Smooth muscle cell (in vitro differentiated cells): Measurements from ENCODE around the gene DENND6B. TPM values are rescaled to one million over a fixed set of nuclear protein-coding genes. Genes with fewer than 3 reads are reported as not detected.
A peak's percentile ranks its signal among the peaks of the same experiment; 100 is the strongest.
"Not testable (repeated sequence)": the region's sequence is repeated elsewhere in the genome, so short reads cannot be mapped to it uniquely, and the experiment has no call there.

ENCODE experiments used
- DNase-seq: peaks from one replicate; lab custom pipeline; 2025; ENCODE audit not compliant: unreplicated experiment; lab: John Stamatoyannopoulos, UW
- H2AFZ ChIP-seq: fragments of 200-600 bp; sonication (generic); 2 replicates; pipeline ENCODE4 v1.6.0; 2016; ENCODE audit warnings: antibody characterized with exemption, low read depth, mild to moderate bottlenecking
- H3F3A ChIP-seq: fragments of 200-600 bp; sonication (generic); 2 replicates; pipeline ENCODE4 v1.6.0; 2017; ENCODE audit warnings: antibody characterized with exemption, low read depth
- H3K27ac ChIP-seq: fragments of 200-600 bp; sonication (generic); 2 replicates; pipeline ENCODE4 v1.5.1; 2016; ENCODE audit warnings: low read depth, mild to moderate bottlenecking
- H3K27me3 ChIP-seq: fragments of 200-600 bp; sonication (generic); 2 replicates; pipeline ENCODE4 v1.6.1; 2016; ENCODE audit warnings: low read depth, mild to moderate bottlenecking
- H3K36me3 ChIP-seq: fragments of 200-600 bp; sonication (generic); 2 replicates; pipeline ENCODE4 v1.5.1; 2016; ENCODE audit warnings: low read depth
- H3K4me1 ChIP-seq: fragments of 200-600 bp; sonication (generic); 2 replicates; pipeline ENCODE4 v1.5.1; 2016; ENCODE audit warnings: low read depth
- H3K4me2 ChIP-seq: fragments of 200-600 bp; sonication (generic); 2 replicates; pipeline ENCODE4 v1.6.0; 2016; ENCODE audit warnings: mild to moderate bottlenecking
- H3K4me3 ChIP-seq: fragments of 200-600 bp; sonication (generic); 2 replicates; pipeline ENCODE4 v1.5.1; 2016; ENCODE audit warnings: mild to moderate bottlenecking
- H3K79me2 ChIP-seq: fragments of 200-600 bp; sonication (generic); 2 replicates; pipeline ENCODE4 v1.6.0; 2016; ENCODE audit warnings: low read depth, mild to moderate bottlenecking
- H3K9ac ChIP-seq: fragments of 200-600 bp; sonication (generic); 2 replicates; pipeline ENCODE4 v1.6.0; 2016; ENCODE audit warnings: low read depth
- H3K9me3 ChIP-seq: fragments of 200-600 bp; sonication (generic); replicated peaks from 2 replicates; pipeline ENCODE4 v1.5.1; 2016; ENCODE audit warnings: low read depth
- H4K20me1 ChIP-seq: fragments of 200-600 bp; sonication (generic); 2 replicates; pipeline ENCODE4 v1.6.0; 2016; ENCODE audit warnings: low read depth
- CTCF ChIP-seq: fragments of 200-600 bp; sonication (generic); IDR thresholded peaks from 2 replicates; pipeline ENCODE4 v1.5.1; 2017; ENCODE audit warnings: borderline replicate concordance, mild to moderate bottlenecking, antibody characterized with exemption; ENCODE audit not compliant: insufficient read depth, poor library complexity, severe bottlenecking
- WGBS: methylation state at CpG from one replicate; pipeline ENCODE4 v1.1.7; 2016; ENCODE audit warnings: low lambda C conversion rate; 5-methylcytosine and 5-hydroxymethylcytosine counted together
- polyA plus RNA-seq: library from polyadenylated mRNA; unstranded; fragments of >200 nt; fragmentation: Nextera tagmentation; extraction: Ambion mirVana; gene quantifications from 2 replicates; pipeline ENCODE4 v1.2.1, GENCODE V29; 2016
- total RNA-seq: library from RNA; depleted of rRNA; stranded (reverse); fragments of >200 nt; gene quantifications from 2 replicates; pipeline ENCODE4 v1.2.3, GENCODE V29; 2014

The DENND6B gene
- total and polyA plus RNA-seq, 2 experiments from 2014 or later: 3.1 to 7.8 TPM

GRCh38 chr22:50275181-50276055, 51.4 kb downstream of the DENND6B start:
- no peaks in the 10 kb centered on the region for H3K27me3 ChIP-seq

GRCh38 chr22:50274771-50275170, 52.0 kb downstream of the DENND6B start:
- H3K9ac ChIP-seq: no peak overlapping the region
- no peaks in the 10 kb centered on the region for H3K36me3 ChIP-seq
- 93% methylated on average over 7 of the region's 7 CpGs for WGBS

More at GRCh38 chr22:50275181-50276055, 51.4 kb downstream of the DENND6B start:
- Histone ChIP-seq H3K9ac (no peak overlapping the region), H2AFZ (no peak overlapping the region), H3K36me3 (no peaks in the 10 kb centered on the region), H3K9me3 (no peaks in the 10 kb centered on the region), H3K79me2 (no peaks in the 10 kb centered on the region), H4K20me1 (peaks cover 89% of the 10 kb centered on the region), H3K4me2 (no peak overlapping the region), H3F3A (peaks cover 18% of the 10 kb centered on the region), H3K4me3 (no peak overlapping the region), H3K27ac (no peak overlapping the region), H3K4me1 (peaks cover 22% of the 10 kb centered on the region)
- WGBS: 97% methylated on average over 39 of the region's 43 CpGs
- no peak for TF ChIP-seq CTCF
- no peak for DNase-seq

GRCh38 chr22:50274311-50274710, 52.5 kb downstream of the DENND6B start:
- peaks cover 23% of the 10 kb centered on the region for H3K4me1 ChIP-seq
- H2AFZ ChIP-seq: no peak overlapping the region
- H3K79me2 ChIP-seq: no peaks in the 10 kb centered on the region
- no peak overlapping the region for H3K4me2 ChIP-seq
- peak; percentile 26 for TF ChIP-seq CTCF
- H3K27ac ChIP-seq: no peak overlapping the region
- no peaks in the 10 kb centered on the region for H3K27me3 ChIP-seq
- H3K9ac ChIP-seq: no peak overlapping the region
- 88% methylated on average over 3 of the region's 7 CpGs for WGBS
- no peaks in the 10 kb centered on the region for H3K9me3 ChIP-seq
- peaks cover 78% of the 10 kb centered on the region for H4K20me1 ChIP-seq
- H3K4me3 ChIP-seq: no peak overlapping the region
- no peak for DNase-seq
- peaks cover 18% of the 10 kb centered on the region for H3F3A ChIP-seq
- no peaks in the 10 kb centered on the region for H3K36me3 ChIP-seq

More at GRCh38 chr22:50274771-50275170, 52.0 kb downstream of the DENND6B start:
- H3K4me3 ChIP-seq: no peak overlapping the region
- no peaks in the 10 kb centered on the region for H3K79me2 ChIP-seq
- peaks cover 23% of the 10 kb centered on the region for H3K4me1 ChIP-seq
- peaks cover 18% of the 10 kb centered on the region for H3F3A ChIP-seq
- DNase-seq: no peak
- H4K20me1 ChIP-seq: peaks cover 83% of the 10 kb centered on the region
- H3K27ac ChIP-seq: no peak overlapping the region
- H2AFZ ChIP-seq: no peak overlapping the region
- no peak overlapping the region for H3K4me2 ChIP-seq
- no peaks in the 10 kb centered on the region for H3K9me3 ChIP-seq
- no peaks in the 10 kb centered on the region for H3K27me3 ChIP-seq
- no peak for TF ChIP-seq CTCF

- peaks cover 23% of the 10 kb centered on the region for H3K4me1 ChIP-seq
- 94% methylated on average over 10 of the region's 10 CpGs for WGBS
- peaks cover 18% of the 10 kb centered on the region for H3F3A ChIP-seq
- not testable (repeated sequence) for DNase-seq, H3K79me2 ChIP-seq, H3K9me3 ChIP-seq, H3K4me2 ChIP-seq, H3K9ac ChIP-seq, H3K27ac ChIP-seq, H3K4me3 ChIP-seq, H3K27me3 ChIP-seq, H3K36me3 ChIP-seq, H2AFZ ChIP-seq
- H4K20me1 ChIP-seq: peaks cover 73% of the 10 kb centered on the region
These were observed 53.0 kb downstream of the DENND6B start for GRCh38 chr22:50273781-50274180.

GRCh38 chr22:50273352-50273751, 53.5 kb downstream of the DENND6B start:
- H3K27me3 ChIP-seq, H3K36me3 ChIP-seq, H3K9me3 ChIP-seq, DNase-seq, H3K9ac ChIP-seq, H3K4me3 ChIP-seq, H3K27ac ChIP-seq, H3K4me2 ChIP-seq, H2AFZ ChIP-seq, H3K79me2 ChIP-seq: not testable (repeated sequence)
- H4K20me1 ChIP-seq: peaks cover 72% of the 10 kb centered on the region
- H3F3A ChIP-seq: peaks cover 18% of the 10 kb centered on the region
- 81% methylated on average over 11 of the region's 11 CpGs for WGBS
- H3K4me1 ChIP-seq: peaks cover 23% of the 10 kb centered on the region
